Fibroblast of peridontal ligament (primary cell): ENCODE data around the gene PKN2.
A peak's percentile ranks its signal among the peaks of the same experiment; 100 is the strongest.

ENCODE experiments used
- DNase-seq: peaks from one replicate; pipeline ENCODE4 v3.0.0-alpha.2; 2010; ENCODE audit errors: extremely low read depth

Gene PKN2

GRCh38 chr1:88683541-88684481 is at the start of gene PKN2:
PKN2 (plus strand) TSS chr1:88684273; CDS start chr1:88684581, 308 bp downstream.
- peak; percentile 97 for DNase-seq

- no peak for DNase-seq
These were observed 49.5 kb upstream of the PKN2 start for GRCh38 chr1:88634538-88634937.

DNA sequence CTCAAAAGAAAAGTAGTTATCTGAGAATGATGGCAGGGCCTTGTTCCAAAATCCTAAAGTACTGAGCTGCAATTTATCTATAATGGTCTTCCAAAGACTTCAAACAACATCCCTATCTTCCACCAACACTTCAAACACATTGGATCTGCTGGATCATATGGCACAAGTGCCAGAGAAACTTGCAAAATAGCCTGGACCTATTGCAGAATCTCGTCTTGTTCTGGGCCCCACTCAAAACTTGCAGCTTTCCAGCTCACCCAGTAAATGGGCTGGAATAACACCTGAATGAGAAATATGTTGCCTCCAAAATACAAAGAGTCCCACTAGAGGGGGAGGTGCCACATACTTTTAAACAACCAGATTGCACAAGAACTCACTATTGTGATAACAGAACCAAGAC is 44.0 kb upstream of the PKN2 start:
- no peak for DNase-seq

DNA sequence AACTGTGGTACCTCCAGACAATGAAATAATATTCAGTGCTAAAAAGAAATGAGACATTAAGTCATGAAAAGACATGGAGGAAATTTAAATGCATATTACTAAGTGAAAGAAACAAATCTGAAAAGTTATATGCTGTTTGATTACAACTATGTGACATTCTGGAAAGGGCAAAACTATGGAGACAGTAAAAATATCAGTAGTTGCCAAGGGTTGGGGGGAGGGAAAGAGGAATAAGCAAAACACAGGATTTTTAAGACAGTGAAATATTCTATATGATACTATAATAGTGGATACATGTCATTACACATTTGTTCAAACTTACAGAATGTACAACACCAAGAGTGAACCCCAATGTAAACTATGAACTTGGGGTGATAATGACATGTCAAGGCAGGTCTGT is 38.2 kb upstream of the PKN2 start:
- DNase-seq: no peak

DNA sequence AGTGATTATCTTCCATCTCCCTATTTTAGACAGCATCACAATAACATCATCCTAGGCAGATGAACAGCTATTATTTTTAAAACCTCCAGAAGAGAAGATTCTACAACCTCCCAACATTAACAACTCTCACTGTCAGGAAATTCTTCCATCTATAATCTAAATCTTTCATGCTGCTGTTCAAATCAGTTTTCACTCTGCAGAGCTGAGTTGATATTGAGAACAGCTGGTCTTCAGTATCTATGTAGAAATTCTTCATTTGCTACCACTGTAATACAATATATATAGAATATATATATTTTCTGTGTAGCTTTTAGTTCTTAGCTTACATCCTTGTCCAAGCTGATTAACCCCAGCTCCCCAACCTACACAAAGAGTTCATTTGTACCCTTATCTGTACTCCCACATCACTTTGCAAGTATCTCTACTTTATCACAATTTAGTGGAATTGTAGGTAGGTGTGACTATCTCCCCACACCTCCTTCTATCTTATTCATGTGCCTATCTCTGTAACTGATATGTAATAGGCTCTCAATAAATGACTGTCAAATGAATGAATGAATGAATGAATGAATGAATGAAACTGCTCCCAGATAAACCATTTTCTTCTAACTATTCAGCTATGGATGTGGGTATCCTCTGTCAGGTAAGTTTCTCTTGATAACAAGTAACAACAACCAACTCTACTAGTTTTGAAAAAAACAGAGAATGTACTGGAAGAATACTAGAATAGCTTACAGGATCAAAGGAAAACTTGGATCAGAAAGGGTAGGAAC is 37.4 kb upstream of the PKN2 start:
- no peak for DNase-seq

DNA sequence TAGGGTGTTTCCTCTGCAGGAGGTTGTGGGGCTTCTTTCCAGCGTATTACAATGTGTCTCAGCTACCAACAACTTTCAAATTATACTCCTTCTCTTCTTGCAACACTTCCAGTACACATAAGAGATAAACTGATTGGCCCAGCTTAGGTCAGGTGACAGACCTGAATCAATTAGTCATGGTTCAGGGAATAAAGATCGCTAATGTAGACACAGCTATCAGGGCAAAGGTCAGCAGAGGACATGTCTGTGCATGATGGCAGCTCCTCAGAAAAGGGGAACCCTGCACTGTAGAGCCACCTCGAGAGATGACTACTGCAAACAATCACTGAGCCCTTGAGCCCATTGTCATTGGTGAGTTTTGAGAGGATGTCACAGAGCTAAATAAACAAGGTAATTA is 36.8 kb upstream of the PKN2 start:
- no peak for DNase-seq

GRCh38 chr1:88647749-88648415 is 36.2 kb upstream of the PKN2 start:
- no peak for DNase-seq

DNA sequence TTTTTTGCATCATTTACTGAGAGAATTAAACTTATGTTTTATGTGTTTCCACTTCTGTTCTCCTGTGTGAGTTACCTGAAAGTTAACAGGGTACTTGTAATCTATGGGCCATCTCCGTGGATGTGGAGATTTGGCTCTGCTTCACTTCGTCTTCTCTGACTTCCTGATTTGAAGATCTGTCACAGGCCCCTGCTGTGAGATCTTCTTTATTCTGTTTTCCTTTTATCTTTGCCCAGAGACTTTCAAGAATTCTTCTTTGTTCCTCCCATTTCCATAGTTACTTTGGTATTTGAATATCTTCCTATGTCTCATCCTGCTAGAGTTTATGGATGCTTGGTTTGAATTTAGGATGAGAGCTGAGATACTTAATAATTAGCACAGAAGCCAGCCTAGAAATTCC is 35.4 kb upstream of the PKN2 start:
- DNase-seq: no peak

DNA sequence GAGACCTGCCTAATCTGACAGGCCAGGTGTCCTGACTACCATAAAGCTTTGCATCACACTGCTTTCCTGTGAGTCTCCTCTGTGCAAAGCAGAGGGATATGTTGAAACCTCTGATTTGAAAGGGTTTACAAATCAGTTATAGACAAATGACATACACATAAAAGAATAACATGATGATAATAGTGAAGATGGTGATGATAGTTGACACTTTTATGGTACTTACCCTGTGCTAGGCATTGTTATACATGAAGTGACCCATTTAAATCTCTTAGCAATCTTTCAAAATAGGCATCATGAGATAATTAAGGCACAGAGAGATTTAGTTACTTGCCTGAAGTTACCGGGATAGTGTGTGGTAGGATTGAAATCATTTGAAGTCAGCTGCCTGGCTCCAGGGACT is 34.1 kb upstream of the PKN2 start:
- DNase-seq: no peak

GRCh38 chr1:88650676-88651418 is 33.2 kb upstream of the PKN2 start:
- no peak for DNase-seq

- DNase-seq: no peak
These were observed 28.9 kb upstream of the PKN2 start for GRCh38 chr1:88655140-88655539.

DNA sequence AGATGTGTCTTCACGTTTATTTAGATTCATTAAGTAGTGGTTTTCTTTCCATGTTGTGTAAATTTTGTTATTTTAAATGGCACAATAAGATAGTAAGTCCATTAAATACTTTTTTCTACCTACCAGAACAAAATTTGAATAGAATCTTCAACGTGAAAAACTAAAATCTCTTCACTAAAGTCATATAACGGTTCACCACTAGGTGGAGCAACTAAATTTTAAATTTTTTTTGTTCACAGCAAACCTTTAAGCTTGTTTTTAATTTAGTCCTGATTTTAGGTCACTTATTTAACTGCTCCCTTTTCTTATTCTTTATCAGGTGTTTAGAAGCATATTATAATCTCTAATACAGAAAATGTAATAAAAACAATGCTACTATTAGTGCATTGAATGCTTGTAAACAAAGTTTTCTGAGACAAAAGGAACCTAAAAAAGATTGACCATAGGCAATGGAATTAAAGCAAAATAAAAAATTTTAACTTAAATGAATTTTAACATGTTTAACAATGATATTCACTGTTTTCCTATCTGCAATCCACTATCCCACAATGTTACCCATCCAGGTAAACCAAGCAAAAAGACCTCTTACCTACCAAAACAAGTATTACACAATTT is 28.3 kb upstream of the PKN2 start:
- DNase-seq: peak; percentile 73

- no peak for DNase-seq
These were observed 25.7 kb upstream of the PKN2 start for GRCh38 chr1:88658419-88658818.

- no peak for DNase-seq
These were observed 24.5 kb upstream of the PKN2 start for GRCh38 chr1:88659552-88659951.

DNA sequence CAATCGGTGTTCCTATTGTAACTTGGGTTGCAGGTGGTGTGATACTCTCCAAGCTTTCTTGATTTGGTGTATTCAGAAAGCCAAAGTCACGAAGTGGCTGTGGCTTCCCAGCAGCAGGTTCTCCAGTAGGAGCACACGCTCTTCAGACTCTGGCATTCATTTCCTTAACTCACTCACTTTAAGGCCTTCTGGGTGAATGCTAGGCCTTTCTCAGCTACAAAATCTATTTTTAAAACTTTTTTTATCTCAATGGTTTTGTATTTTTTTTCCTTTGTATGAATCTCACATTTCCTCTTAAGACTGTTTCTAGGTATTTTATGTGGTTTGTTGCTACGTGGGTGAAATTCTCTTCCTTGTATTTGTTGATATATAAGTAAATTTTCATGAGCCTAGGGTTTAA is 22.9 kb upstream of the PKN2 start:
- peak; percentile 32 for DNase-seq

- no peak for DNase-seq
These were observed 21.9 kb upstream of the PKN2 start for GRCh38 chr1:88661951-88662699.

GRCh38 chr1:88662723-88663122 is 21.4 kb upstream of the PKN2 start:
- no peak for DNase-seq

DNA sequence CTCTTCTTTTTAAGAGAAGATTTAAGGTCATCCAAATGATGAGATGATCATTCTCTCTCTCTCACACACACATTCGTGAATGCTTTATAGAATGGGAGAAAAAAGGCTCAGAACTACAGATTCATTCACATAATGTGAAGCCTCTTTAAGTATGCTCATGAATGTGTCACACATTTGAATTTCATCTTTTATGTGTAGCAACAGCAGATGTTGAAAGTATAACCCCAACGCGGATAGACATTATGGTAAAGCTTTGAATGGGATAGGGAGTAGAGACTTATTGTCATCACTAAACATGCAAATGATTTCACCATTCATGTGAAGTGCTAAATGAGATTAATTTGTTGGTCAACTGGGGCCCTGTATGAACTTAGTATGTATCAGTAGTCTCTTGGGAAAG is 15.7 kb upstream of the PKN2 start:
- DNase-seq: no peak

DNA sequence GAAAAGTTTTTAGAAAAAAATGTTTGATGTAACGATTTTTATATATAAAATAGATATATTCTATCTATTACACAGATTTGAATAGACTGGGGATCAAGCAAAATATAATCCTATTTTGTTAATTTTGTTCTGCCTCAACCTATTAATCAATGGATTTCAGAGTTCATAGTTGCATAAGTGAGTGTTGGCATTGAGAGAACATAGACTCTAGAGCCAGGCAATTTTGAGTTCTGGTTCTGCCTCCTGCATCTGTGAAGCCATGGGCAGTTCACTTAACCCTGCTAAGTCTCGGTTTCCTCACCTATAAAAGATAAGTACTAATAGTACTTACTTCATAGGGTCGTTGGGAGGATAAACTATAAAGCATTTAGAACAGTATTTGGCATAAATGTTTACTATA is 13.6 kb upstream of the PKN2 start:
- no peak for DNase-seq

- no peak for DNase-seq
These were observed 10.6 kb upstream of the PKN2 start for GRCh38 chr1:88673446-88673845.

DNA sequence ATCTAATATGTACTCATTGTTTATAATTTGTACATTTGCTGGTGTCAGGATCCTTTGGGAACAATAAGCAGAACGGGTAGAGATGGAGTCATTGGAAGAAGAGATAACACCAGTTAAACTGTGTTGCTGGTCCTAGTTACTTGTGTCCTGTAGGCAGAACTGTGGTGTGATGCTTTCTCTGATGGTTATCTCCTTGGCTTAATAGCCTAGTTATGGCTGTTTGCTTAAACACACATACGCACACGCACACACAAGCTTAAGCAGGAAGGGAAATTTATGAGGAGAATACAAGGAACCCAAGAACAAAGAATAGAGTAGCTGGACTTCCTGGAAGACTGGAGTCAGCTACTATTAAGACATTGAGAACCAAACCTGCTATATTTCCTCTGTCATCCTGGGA is 5.7 kb upstream of the PKN2 start:
- no peak for DNase-seq
